A673 (cell line): Measurements from ENCODE around the gene DAB2IP.

Source experiments
- CTCF ChIP-seq: fragments of 300-800, 200-600 bp; sonication (generic); conservative IDR thresholded peaks from 2 replicates; pipeline ENCODE4 v1.5.1; 2017; ENCODE audit warnings: low read depth, mild to moderate bottlenecking, antibody characterized with exemption, low read length, moderate library complexity, mixed read lengths
- EZH2 ChIP-seq: fragments of 200-600 bp; sonication (generic); IDR thresholded peaks from 2 replicates; pipeline ENCODE4 v1.6.1; 2017; ENCODE audit warnings: borderline replicate concordance, low read depth, mild to moderate bottlenecking, mixed read lengths, antibody characterized with exemption, low read length; ENCODE audit not compliant: poor library complexity, severe bottlenecking

GRCh38 chr9:121633119-121633714, 18.2 kb upstream of the DAB2IP start:
- TF ChIP-seq CTCF = no peak
- no peak for TF ChIP-seq EZH2
